Osteoblast (primary cell): Measurements from ENCODE around the gene EPHB4. TPM values are rescaled to one million over a fixed set of nuclear protein-coding genes. Genes with fewer than 3 reads are reported as not detected.

Experiments used
- DNase-seq: peaks from one replicate; pipeline ENCODE4 v3.0.0; 2011; ENCODE audit warnings: low spot score, mixed read lengths; ENCODE audit not compliant: insufficient read length; ENCODE audit errors: missing footprints
- H2AFZ ChIP-seq: 2 replicates; pipeline ENCODE4 v1.6.0; 2011; ENCODE audit warnings: mild to moderate bottlenecking, low read length
- H3K27ac ChIP-seq: 2 replicates; pipeline ENCODE4 v1.5.1; 2011; ENCODE audit warnings: mild to moderate bottlenecking, low read depth, low read length, moderate library complexity
- H3K27me3 ChIP-seq: 2 replicates; pipeline ENCODE4 v1.6.0; 2012; ENCODE audit warnings: mild to moderate bottlenecking, control low read depth, inconsistent platforms, low read length, moderate library complexity; ENCODE audit not compliant: insufficient read depth
- H3K36me3 ChIP-seq: 2 replicates; pipeline ENCODE4 v1.5.1; 2011; ENCODE audit warnings: mild to moderate bottlenecking, low read length, control low read depth, moderate library complexity; ENCODE audit not compliant: insufficient read depth
- H3K4me1 ChIP-seq: 2 replicates; pipeline ENCODE4 v1.5.1; 2011; ENCODE audit warnings: mild to moderate bottlenecking, low read length, control low read depth, moderate library complexity; ENCODE audit not compliant: insufficient read depth
- H3K4me2 ChIP-seq: 2 replicates; pipeline ENCODE4 v1.6.0; 2011; ENCODE audit warnings: mild to moderate bottlenecking, low read length; ENCODE audit not compliant: insufficient read depth
- H3K4me3 ChIP-seq: fragments of 200-600 bp; sonication (generic); 3 replicates; pipeline ENCODE4 v1.5.1; 2012; ENCODE audit warnings: mild to moderate bottlenecking, low read length, inconsistent platforms; ENCODE audit not compliant: insufficient read depth
- H3K79me2 ChIP-seq: 2 replicates; pipeline ENCODE4 v1.6.0; 2012; ENCODE audit warnings: mild to moderate bottlenecking, low read length, control low read depth, inconsistent platforms; ENCODE audit not compliant: insufficient read depth
- H3K9me3 ChIP-seq: 2 replicates; pipeline ENCODE4 v1.5.1; 2011; ENCODE audit warnings: low read depth, low read length, control low read depth
- H4K20me1 ChIP-seq: 2 replicates; pipeline ENCODE4 v1.6.0; 2012; ENCODE audit warnings: mild to moderate bottlenecking, low read length, control low read depth; ENCODE audit not compliant: insufficient read depth
- CTCF ChIP-seq: IDR thresholded peaks from 2 replicates; pipeline ENCODE4 v1.5.1; 2011; ENCODE audit warnings: mild to moderate bottlenecking, low read depth, low read length, moderate library complexity; ENCODE audit errors: extremely low read depth
- total RNA-seq: library from RNA; depleted of rRNA; stranded (reverse); fragments of >200 nt; gene quantifications from 2 replicates; pipeline ENCODE4 v1.2.3, GENCODE V29; 2012

Gene EPHB4
- total RNA-seq, 1 donor: 47.0 TPM

GRCh38 chr7:100852048-100852872 is 24.9 kb upstream of the EPHB4 start, which contains the start of gene SLC12A9:
Gene SLC12A9 (plus strand): TSS chr7:100852713. CDS start chr7:100854198, 1,485 bp downstream.
- Histone ChIP-seq H2AFZ (peak within 1 kb of the TSS; percentile 77), H3K79me2 (peaks cover 7% of the 10 kb centered on the region)
- peak; percentile 81 for TF ChIP-seq CTCF

DNA sequence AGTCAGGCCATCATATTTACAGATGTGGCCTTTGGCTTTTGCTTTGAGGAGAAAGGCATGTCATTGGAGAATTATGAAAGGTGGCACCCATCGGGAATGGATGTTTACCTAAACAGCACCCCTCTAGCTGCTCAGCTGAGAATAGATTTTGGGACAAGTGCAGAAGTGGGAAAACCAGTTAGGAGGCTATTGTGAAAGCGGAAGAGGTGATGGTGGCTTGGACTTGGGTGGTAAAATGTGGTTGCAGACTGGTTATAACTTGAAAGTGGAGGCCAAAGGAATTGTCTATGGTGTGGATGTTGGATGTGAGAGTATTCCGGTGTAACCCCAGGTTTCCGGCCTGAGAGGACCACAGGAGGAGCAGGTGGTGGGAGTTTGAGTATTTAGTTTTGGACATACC is 20.0 kb upstream of the EPHB4 start:
- no peak for TF ChIP-seq CTCF
- Histone ChIP-seq H3K36me3 (no peaks in the 10 kb centered on the region), H4K20me1 (no peaks in the 10 kb centered on the region), H3K9me3 (no peaks in the 10 kb centered on the region), H3K79me2 (no peaks in the 10 kb centered on the region), H3K27me3 (no peaks in the 10 kb centered on the region), H3K27ac (no peak overlapping the region), H3K4me3 (no peak overlapping the region), H3K4me1 (peaks cover 4% of the 10 kb centered on the region), H3K4me2 (no peak overlapping the region), H2AFZ (no peak overlapping the region)
- no peak for DNase-seq

More at GRCh38 chr7:100852048-100852872, 24.9 kb upstream of the EPHB4 start, which contains the start of gene SLC12A9:
- H3K36me3 ChIP-seq: peaks cover 3% of the 10 kb centered on the region
- no peaks in the 10 kb centered on the region for H4K20me1 ChIP-seq
- no peaks in the 10 kb centered on the region for H3K27me3 ChIP-seq
- H3K9me3 ChIP-seq: no peaks in the 10 kb centered on the region
- peak within 1 kb of the TSS; percentile 80 for H3K4me3 ChIP-seq
- H3K4me1 ChIP-seq: peaks cover 10% of the 10 kb centered on the region
- no peak within 1 kb of the TSS for H3K27ac ChIP-seq
- peak; percentile 99 for DNase-seq
- H3K4me2 ChIP-seq: peak within 1 kb of the TSS; percentile 94

- Histone ChIP-seq H3K9me3 (no peaks in the 10 kb centered on the region), H2AFZ (peak overlapping the region; percentile 27), H3K79me2 (no peaks in the 10 kb centered on the region), H3K4me1 (peaks cover 4% of the 10 kb centered on the region), H3K27ac (no peak overlapping the region), H4K20me1 (no peaks in the 10 kb centered on the region), H3K27me3 (no peaks in the 10 kb centered on the region), H3K4me3 (no peak overlapping the region), H3K36me3 (no peaks in the 10 kb centered on the region), H3K4me2 (no peak overlapping the region)
- no peak for DNase-seq
- TF ChIP-seq CTCF: no peak
Measured at GRCh38 chr7:100840470-100841100, 13.3 kb upstream of the EPHB4 start.

- H3K79me2 ChIP-seq: no peaks in the 10 kb centered on the region
- H3K9me3 ChIP-seq: no peaks in the 10 kb centered on the region
- no peak overlapping the region for H3K4me3 ChIP-seq
- no peaks in the 10 kb centered on the region for H3K36me3 ChIP-seq
- H2AFZ ChIP-seq: no peak overlapping the region
- no peak for TF ChIP-seq CTCF
- no peak overlapping the region for H3K4me2 ChIP-seq
- H4K20me1 ChIP-seq: no peaks in the 10 kb centered on the region
- H3K27ac ChIP-seq: no peak overlapping the region
- peaks cover 4% of the 10 kb centered on the region for H3K4me1 ChIP-seq
- no peak for DNase-seq
- H3K27me3 ChIP-seq: no peaks in the 10 kb centered on the region
Measured at GRCh38 chr7:100839361-100839760, 12.0 kb upstream of the EPHB4 start.
